NOMO-1 treated with DMSO at 0.1 percent for 48 hours (cell line): ENCODE results near the gene SELENON.

ENCODE experiments used
- DNase-seq: peaks from one replicate; lab custom pipeline; 2025; ENCODE audit not compliant: unreplicated experiment; lab: John Stamatoyannopoulos, UW

The SELENON gene

GRCh38 chr1:25861316-25862286 is 61.6 kb downstream of the SELENON start:
- peak; percentile 83 for DNase-seq

- no peak for DNase-seq
Observed at GRCh38 chr1:25862785-25863485, 62.9 kb downstream of the SELENON start.

- DNase-seq: no peak
Observed at GRCh38 chr1:25863486-25864262, 63.7 kb downstream of the SELENON start.

- DNase-seq: no peak
Observed at GRCh38 chr1:25864434-25864833, 64.4 kb downstream of the SELENON start.

DNA sequence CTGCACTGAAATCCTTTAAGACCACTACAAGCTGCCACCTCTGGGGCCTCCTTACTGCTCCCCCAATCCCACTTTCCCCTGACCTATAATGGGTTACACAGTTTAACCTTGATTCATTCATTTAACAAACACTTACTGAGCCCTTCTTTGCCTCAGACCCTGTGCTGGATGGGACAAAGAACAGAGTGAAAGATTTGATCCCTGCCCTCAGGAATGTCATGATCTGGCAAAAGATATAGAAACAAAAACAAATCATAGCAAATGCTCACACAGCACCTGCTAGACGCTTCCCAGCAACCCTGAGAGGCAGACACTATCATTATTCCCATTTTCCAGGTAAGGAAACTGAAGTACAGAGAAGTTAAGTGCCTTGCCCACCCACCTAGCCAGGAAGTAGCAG is 66.3 kb downstream of the SELENON start:
- no peak for DNase-seq

GRCh38 chr1:25867210-25867991 is 67.4 kb downstream of the SELENON start:
- DNase-seq: no peak
